HCT116 (cell line): ENCODE data around the gene WNT8B. TPM values are rescaled to one million over a fixed set of nuclear protein-coding genes. Genes with fewer than 3 reads are reported as not detected.
A peak's percentile ranks its signal among the peaks of the same experiment; 100 is the strongest.

Experiments
- ATAC-seq: fragments of 200-7000 bp; cut with Tn5 transposase; 2 replicates; pipeline ENCODE4 v1.9.1; 2020; ENCODE audit warnings: mild to moderate bottlenecking, moderate library complexity
- BruUV-seq: library from RNA; stranded (reverse); fragments of 400-500 nt; replicated peaks from 2 replicates; lab custom pipeline; 2021; lab: Mats Ljungman, UMichigan
- CTCF ChIA-PET: fragments of 300-600 bp; sonication (Branson Sonifier 250); formaldehyde crosslinking; loops from one replicate; lab custom pipeline; 2021; ENCODE audit warnings: antibody characterized with exemption; lab: Charles Lee
- POLR2A ChIA-PET: fragments of 300-600, 350-600 bp; sonication (Branson Sonifier 250); formaldehyde crosslinking; loops from one replicate; lab custom pipeline; 2021; ENCODE audit warnings: antibody characterized with exemption; lab: Charles Lee
- RAD21 ChIA-PET, 2 experiments: fragments of 300-600 bp; sonication (Branson Sonifier 250); formaldehyde crosslinking; loops; one replicate each; lab custom pipeline; 2023; ENCODE audit warnings: low total read pairs in 2 of 2; ENCODE audit not compliant: uncharacterized antibody in 2 of 2, unreplicated experiment in 2 of 2, low non-redundant PET in 1 of 2; lab: Charles Lee
- DNase-seq: peaks from one replicate; pipeline ENCODE4 v3.0.0-alpha.2; 2010; ENCODE audit warnings: low read depth, low spot score
- H2AFZ ChIP-seq: fragments of 200-600 bp; shearing (Covaris generic), sonication (generic); 2 replicates; pipeline ENCODE4 v1.6.1; 2017; ENCODE audit warnings: low read depth, mixed run types, mixed read lengths, antibody characterized with exemption, low read length; ENCODE audit not compliant: poor library complexity, severe bottlenecking
- H3K27ac ChIP-seq: 2 replicates; pipeline ENCODE4 v1.5.1; 2012; ENCODE audit warnings: low read depth, low read length
- H3K27me3 ChIP-seq: fragments of 200-600 bp; sonication (generic); 2 replicates; pipeline ENCODE4 v1.6.1; 2016; ENCODE audit warnings: mixed run types, low read length, mixed read lengths; ENCODE audit not compliant: insufficient read depth
- H3K36me3 ChIP-seq, 2 experiments: fragments of 200-500 bp in 1 of 2; fragments of 200-600 bp in 1 of 2; sonication (Bioruptor generic) in 1 of 2; sonication (generic) in 1 of 2; 2 replicates each; pipeline versions ENCODE4 v1.5.1 to v1.6.1; 2014 to 2016; ENCODE audit warnings: low read length in 2 of 2, inconsistent platforms in 1 of 2, mixed read lengths in 1 of 2, mixed run types in 1 of 2; ENCODE audit not compliant: insufficient read depth in 2 of 2, control insufficient read depth in 1 of 2
- H3K4me1 ChIP-seq, 2 experiments: fragments of 200-600 bp in 1 of 2; sonication (generic) in 1 of 2; 2 replicates each; pipeline versions ENCODE4 v1.5.1 to v1.6.1; 2012 to 2017; ENCODE audit warnings: low read length in 2 of 2, inconsistent platforms in 1 of 2, mild to moderate bottlenecking in 1 of 2, mixed read lengths in 1 of 2, mixed run types in 1 of 2, moderate library complexity in 1 of 2; ENCODE audit not compliant: insufficient read depth in 2 of 2, control insufficient read depth in 1 of 2
- H3K4me2 ChIP-seq: fragments of 200-600 bp; sonication (generic); 2 replicates; pipeline ENCODE4 v1.6.1; 2017; ENCODE audit warnings: mixed run types, low read length, mixed read lengths
- H3K4me3 ChIP-seq, 2 experiments: fragments of 200-600 bp in 1 of 2; sonication (generic) in 1 of 2; replicated peaks in 1 of 2; 2 replicates each; pipeline ENCODE4 v1.5.1; 2011 to 2016; ENCODE audit warnings: low read length in 2 of 2, control low read depth in 1 of 2, low read depth in 1 of 2, mild to moderate bottlenecking in 1 of 2, mixed read lengths in 1 of 2, mixed run types in 1 of 2
- H3K79me2 ChIP-seq: fragments of 200-600 bp; sonication (generic); 2 replicates; pipeline ENCODE4 v1.6.1; 2017; ENCODE audit warnings: mild to moderate bottlenecking, mixed run types, low read length, moderate library complexity, mixed read lengths; ENCODE audit not compliant: insufficient read depth
- H3K9ac ChIP-seq: fragments of 200-600 bp; sonication (generic); 2 replicates; pipeline ENCODE4 v1.6.1; 2016; ENCODE audit warnings: low read length, mixed read lengths
- H3K9me2 ChIP-seq: fragments of 200-600 bp; sonication (generic), shearing (Covaris generic); 2 replicates; pipeline ENCODE4 v1.6.1; 2017; ENCODE audit warnings: mixed run types, mild to moderate bottlenecking, moderate library complexity; ENCODE audit not compliant: insufficient read depth
- H3K9me3 ChIP-seq, 2 experiments: fragments of 200-500 bp in 1 of 2; fragments of 200-600 bp in 1 of 2; sonication (Bioruptor generic) in 1 of 2; sonication (generic) in 1 of 2; 2 replicates each; pipeline ENCODE4 v1.6.1; 2014 to 2017; ENCODE audit warnings: low read length in 2 of 2, mixed read lengths in 2 of 2, inconsistent platforms in 1 of 2, low read depth in 1 of 2, mild to moderate bottlenecking in 1 of 2, mixed run types in 1 of 2, moderate library complexity in 1 of 2; ENCODE audit not compliant: control insufficient read depth in 1 of 2, insufficient read depth in 1 of 2
- H4K20me1 ChIP-seq: fragments of 200-600 bp; sonication (generic), shearing (Covaris generic); 2 replicates; pipeline ENCODE4 v1.6.1; 2017; ENCODE audit warnings: mixed run types, mild to moderate bottlenecking, moderate library complexity; ENCODE audit not compliant: insufficient read depth
- CEBPB ChIP-seq: IDR thresholded peaks from 2 replicates; pipeline ENCODE4 v1.6.1; 2012; ENCODE audit warnings: low read depth
- EZH2phosphoT487 ChIP-seq: fragments of 200-600 bp; IDR thresholded peaks from 2 replicates; pipeline ENCODE4 v1.6.1; 2018; ENCODE audit warnings: antibody characterized with exemption, borderline replicate concordance
- JUND ChIP-seq: IDR thresholded peaks from 2 replicates; pipeline ENCODE4 v1.6.1; 2012
- POLR2AphosphoS5 ChIP-seq: IDR thresholded peaks from 2 replicates; pipeline ENCODE4 v1.6.1; 2011; ENCODE audit warnings: mild to moderate bottlenecking, low read depth, low read length, moderate library complexity
- RAD21 ChIP-seq: IDR thresholded peaks from 2 replicates; pipeline ENCODE4 v1.6.1; 2012; ENCODE audit warnings: low read depth, mild to moderate bottlenecking
- SIN3A ChIP-seq: IDR thresholded peaks from 2 replicates; pipeline ENCODE4 v1.6.1; 2012; ENCODE audit warnings: low read depth
- SRF ChIP-seq: IDR thresholded peaks from 2 replicates; pipeline ENCODE4 v1.6.1; 2012; ENCODE audit warnings: low read depth
- ZFX ChIP-seq: fragments of 450-650 bp; IDR thresholded peaks from 2 replicates; pipeline ENCODE4 v1.6.1; 2017
- intact Hi-C: fragments of 100-400 bp; cut with micrococcal nuclease; formaldehyde crosslinking; loops from 2 replicates; pipeline ENCODE4 v1.10.0; 2022
- total RNA-seq: library from RNA; stranded (reverse); gene quantifications from one replicate; pipeline ENCODE4 v1.2.1, GENCODE V29; 2021; ENCODE audit not compliant: unreplicated experiment
- TF ChIP-seq, protein P1 (sequence below): IDR thresholded peaks from 2 replicates; pipeline ENCODE4 v1.6.1; 2012; ENCODE audit warnings: low read depth
- TF ChIP-seq, protein P2 (sequence below): IDR thresholded peaks from 2 replicates; pipeline ENCODE4 v1.6.1; 2012
- TF ChIP-seq, protein P3 (sequence below), 3 experiments: fragments of 200-600 bp in 1 of 3; sonication (generic) in 1 of 3; IDR thresholded peaks in 2 of 3; conservative IDR thresholded peaks in 1 of 3; 2 replicates each; pipeline ENCODE4 v1.5.1; 2012 to 2017; ENCODE audit warnings: low read depth in 2 of 3, low read length in 2 of 3, antibody characterized with exemption in 1 of 3, borderline replicate concordance in 1 of 3, control low read depth in 1 of 3, mild to moderate bottlenecking in 1 of 3, mixed read lengths in 1 of 3, mixed run types in 1 of 3, moderate library complexity in 1 of 3; ENCODE audit not compliant: insufficient read depth in 1 of 3
- TF ChIP-seq, protein P4 (sequence below): IDR thresholded peaks from 2 replicates; pipeline ENCODE4 v1.6.1; 2012

WNT8B gene
- total RNA-seq, 1 experiment from 2014 or later = not detected

DNA sequence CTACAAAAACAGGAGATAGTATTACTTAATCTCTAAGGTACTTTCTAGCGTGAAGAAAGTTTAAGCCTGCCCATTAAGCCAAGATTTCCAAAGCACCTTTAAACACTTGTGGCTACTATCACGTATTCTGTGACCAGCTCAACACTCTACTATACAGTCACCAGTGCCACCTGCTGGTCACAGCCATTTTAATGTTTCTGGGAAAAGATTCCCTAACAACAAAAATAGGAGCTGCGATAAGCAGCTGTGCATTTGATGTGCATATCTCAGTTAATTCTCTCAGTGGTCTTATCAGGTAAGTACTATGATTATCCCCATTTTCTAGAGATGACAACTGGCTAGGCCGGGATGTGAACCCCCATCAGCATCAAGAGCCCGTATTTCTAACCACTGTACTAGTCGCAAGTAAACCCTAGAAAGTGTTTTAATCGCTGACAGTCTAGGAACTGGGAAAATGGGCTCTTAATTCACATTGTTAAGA lies 56.0 kb downstream of the WNT8B start:
- TF ChIP-seq RAD21 = peak; percentile 82
- TF ChIP-seq, protein P1, sequence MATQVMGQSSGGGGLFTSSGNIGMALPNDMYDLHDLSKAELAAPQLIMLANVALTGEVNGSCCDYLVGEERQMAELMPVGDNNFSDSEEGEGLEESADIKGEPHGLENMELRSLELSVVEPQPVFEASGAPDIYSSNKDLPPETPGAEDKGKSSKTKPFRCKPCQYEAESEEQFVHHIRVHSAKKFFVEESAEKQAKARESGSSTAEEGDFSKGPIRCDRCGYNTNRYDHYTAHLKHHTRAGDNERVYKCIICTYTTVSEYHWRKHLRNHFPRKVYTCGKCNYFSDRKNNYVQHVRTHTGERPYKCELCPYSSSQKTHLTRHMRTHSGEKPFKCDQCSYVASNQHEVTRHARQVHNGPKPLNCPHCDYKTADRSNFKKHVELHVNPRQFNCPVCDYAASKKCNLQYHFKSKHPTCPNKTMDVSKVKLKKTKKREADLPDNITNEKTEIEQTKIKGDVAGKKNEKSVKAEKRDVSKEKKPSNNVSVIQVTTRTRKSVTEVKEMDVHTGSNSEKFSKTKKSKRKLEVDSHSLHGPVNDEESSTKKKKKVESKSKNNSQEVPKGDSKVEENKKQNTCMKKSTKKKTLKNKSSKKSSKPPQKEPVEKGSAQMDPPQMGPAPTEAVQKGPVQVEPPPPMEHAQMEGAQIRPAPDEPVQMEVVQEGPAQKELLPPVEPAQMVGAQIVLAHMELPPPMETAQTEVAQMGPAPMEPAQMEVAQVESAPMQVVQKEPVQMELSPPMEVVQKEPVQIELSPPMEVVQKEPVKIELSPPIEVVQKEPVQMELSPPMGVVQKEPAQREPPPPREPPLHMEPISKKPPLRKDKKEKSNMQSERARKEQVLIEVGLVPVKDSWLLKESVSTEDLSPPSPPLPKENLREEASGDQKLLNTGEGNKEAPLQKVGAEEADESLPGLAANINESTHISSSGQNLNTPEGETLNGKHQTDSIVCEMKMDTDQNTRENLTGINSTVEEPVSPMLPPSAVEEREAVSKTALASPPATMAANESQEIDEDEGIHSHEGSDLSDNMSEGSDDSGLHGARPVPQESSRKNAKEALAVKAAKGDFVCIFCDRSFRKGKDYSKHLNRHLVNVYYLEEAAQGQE = no peak
- no peak for TF ChIP-seq SIN3A
- TF ChIP-seq CEBPB = no peak
- TF ChIP-seq SRF = no peak
- TF ChIP-seq ZFX = no peak
- TF ChIP-seq EZH2phosphoT487 = no peak
- peak; percentile 18; the same call in 1 of the 2 replicates for TF ChIP-seq JUND
- TF ChIP-seq, protein P2, sequence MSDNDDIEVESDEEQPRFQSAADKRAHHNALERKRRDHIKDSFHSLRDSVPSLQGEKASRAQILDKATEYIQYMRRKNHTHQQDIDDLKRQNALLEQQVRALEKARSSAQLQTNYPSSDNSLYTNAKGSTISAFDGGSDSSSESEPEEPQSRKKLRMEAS = no peak
- TF ChIP-seq, protein P3, sequence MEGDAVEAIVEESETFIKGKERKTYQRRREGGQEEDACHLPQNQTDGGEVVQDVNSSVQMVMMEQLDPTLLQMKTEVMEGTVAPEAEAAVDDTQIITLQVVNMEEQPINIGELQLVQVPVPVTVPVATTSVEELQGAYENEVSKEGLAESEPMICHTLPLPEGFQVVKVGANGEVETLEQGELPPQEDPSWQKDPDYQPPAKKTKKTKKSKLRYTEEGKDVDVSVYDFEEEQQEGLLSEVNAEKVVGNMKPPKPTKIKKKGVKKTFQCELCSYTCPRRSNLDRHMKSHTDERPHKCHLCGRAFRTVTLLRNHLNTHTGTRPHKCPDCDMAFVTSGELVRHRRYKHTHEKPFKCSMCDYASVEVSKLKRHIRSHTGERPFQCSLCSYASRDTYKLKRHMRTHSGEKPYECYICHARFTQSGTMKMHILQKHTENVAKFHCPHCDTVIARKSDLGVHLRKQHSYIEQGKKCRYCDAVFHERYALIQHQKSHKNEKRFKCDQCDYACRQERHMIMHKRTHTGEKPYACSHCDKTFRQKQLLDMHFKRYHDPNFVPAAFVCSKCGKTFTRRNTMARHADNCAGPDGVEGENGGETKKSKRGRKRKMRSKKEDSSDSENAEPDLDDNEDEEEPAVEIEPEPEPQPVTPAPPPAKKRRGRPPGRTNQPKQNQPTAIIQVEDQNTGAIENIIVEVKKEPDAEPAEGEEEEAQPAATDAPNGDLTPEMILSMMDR (IDR thresholded peaks at IDR 0.05 in 2 of 3, conservative IDR thresholded peaks at IDR 0.05 in 1 of 3; ENCODE audit: borderline replicate concordance in 1 of 3, insufficient read depth in 1 of 3, low read depth in 2 of 3, low read length in 2 of 3) = peak; percentile 83 to 89 (median 87)
- TF ChIP-seq, protein P4, sequence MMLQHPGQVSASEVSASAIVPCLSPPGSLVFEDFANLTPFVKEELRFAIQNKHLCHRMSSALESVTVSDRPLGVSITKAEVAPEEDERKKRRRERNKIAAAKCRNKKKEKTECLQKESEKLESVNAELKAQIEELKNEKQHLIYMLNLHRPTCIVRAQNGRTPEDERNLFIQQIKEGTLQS = no peak
- no peak for TF ChIP-seq POLR2AphosphoS5
- H4K20me1 ChIP-seq = no peaks in the 10 kb centered on the region
- DNase-seq = peak; percentile 41
- H3K9ac ChIP-seq = no peak overlapping the region
- no peak overlapping the region for H2AFZ ChIP-seq
- no peak overlapping the region for H3K4me3 ChIP-seq
- H3K79me2 ChIP-seq = no peaks in the 10 kb centered on the region
- ATAC-seq = peak; percentile 79
- no peaks in the 10 kb centered on the region for H3K4me1 ChIP-seq
- no peaks in the 10 kb centered on the region for H3K9me2 ChIP-seq
- no peaks in the 10 kb centered on the region for H3K27me3 ChIP-seq
- BruUV-seq = no TSS peak
- intact Hi-C loops = loop anchor here (1.0 to 10.0 kb wide), 3 partner anchors 84 to 664 kb away; no protein-coding TSS in a partner anchor
- CTCF ChIA-PET = interaction anchor here (0.6 to 3.4 kb wide), 50 partner anchors 9 to 673 kb away, joined by 3 to 54 read pairs (median 4); partner anchors contain the start of genes HIF1AN, NDUFB8, PKD2L1 and SCD
- H3K27ac ChIP-seq = no peak overlapping the region
- RAD21 ChIA-PET = interaction anchor here (0.5 to 2.1 kb wide), 12 partner anchors 10 to 360 kb away, joined by 3 to 7 read pairs (median 4); no protein-coding TSS in a partner anchor
- no peaks in the 10 kb centered on the region for H3K9me3 ChIP-seq
- H3K4me2 ChIP-seq = no peak overlapping the region; the same call in 1 of the 2 replicates
- POLR2A ChIA-PET = interaction anchor here (0.6 to 1.3 kb wide), 4 partner anchors 17 to 176 kb away, joined by 3 to 5 read pairs (median 4); partner anchors contain the start of gene HIF1AN
- peaks cover 16 to 20% of the 10 kb centered on the region in 2 experiments; a peak in 2 of 4 replicates for H3K36me3 ChIP-seq
